ENCODE data around the gene LY6G5B. TPM values are rescaled to one million over a fixed set of nuclear protein-coding genes. Genes with fewer than 3 reads are reported as not detected.

Gene LY6G5B
- total RNA-seq, 4 donors from 2014 or later, result 0.19 to 2.7 (median 0.60) TPM; not detected in 1

DNA sequence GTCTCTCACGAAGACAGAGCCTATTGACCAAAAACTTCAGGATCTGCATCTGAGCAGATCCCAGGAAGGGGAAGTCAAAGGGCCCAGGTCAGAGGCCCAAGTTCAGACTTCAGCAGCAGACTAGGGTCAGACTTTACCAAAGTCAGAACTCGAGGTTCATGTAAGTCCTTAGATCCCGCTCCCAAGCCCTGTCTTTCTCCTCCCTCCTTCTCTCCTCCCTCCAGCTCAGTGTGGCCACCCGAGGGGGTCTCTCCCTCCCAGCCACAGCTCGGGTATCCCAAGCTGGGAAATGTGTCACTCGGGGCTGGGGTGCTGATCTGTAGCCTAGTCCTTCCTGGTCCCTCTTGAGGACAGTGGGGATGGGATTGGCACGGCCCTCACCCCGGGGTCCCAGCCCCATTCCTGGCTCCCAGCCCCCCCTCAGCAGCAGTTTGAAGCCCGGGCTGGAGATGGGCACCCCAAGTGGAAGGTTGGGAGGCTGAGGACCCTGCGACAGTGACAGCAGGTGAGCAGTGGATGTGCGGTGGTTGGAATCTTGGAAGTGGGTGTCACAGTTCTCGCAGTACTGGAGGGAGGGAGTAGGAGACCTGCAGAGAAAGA, 7.6 kb upstream of the LY6G5B start:
- peaks cover 43 to 49% of the 10 kb centered on the region in 2 donors for H3K4me1 ChIP-seq
- H3K27ac ChIP-seq, result peak overlapping the region; percentile 3 to 100 (median 17)
- in situ Hi-C loops (cut with MboI; ENCODE audit: low sequenced_read_pairs in 4 of 4) (loop anchor here in 2 of 4 donors (25.0 kb wide), 2 partner anchors 300 to 525 kb away; partner anchors contain the start of genes AGER (in 2 of the 2), AGPAT1 (in 2 of the 2), GPSM3 (in 2 of the 2) and PBX2 (in 2 of the 2)), intact Hi-C loops (cut with DNase I; ENCODE audit: low total_unique reads) (loop anchor here (5.0 kb wide), 1 partner anchor 1310 kb away; no protein-coding TSS in a partner anchor)
- DNase-seq (no peak), ATAC-seq (no peak)
- H3K27me3 ChIP-seq, result no peaks in the 10 kb centered on the region
- H3K36me3 ChIP-seq, result peaks cover 0 to 20% of the 10 kb centered on the region in 2 donors
- no peak overlapping the region for H3K4me3 ChIP-seq
- TF ChIP-seq, protein P1, sequence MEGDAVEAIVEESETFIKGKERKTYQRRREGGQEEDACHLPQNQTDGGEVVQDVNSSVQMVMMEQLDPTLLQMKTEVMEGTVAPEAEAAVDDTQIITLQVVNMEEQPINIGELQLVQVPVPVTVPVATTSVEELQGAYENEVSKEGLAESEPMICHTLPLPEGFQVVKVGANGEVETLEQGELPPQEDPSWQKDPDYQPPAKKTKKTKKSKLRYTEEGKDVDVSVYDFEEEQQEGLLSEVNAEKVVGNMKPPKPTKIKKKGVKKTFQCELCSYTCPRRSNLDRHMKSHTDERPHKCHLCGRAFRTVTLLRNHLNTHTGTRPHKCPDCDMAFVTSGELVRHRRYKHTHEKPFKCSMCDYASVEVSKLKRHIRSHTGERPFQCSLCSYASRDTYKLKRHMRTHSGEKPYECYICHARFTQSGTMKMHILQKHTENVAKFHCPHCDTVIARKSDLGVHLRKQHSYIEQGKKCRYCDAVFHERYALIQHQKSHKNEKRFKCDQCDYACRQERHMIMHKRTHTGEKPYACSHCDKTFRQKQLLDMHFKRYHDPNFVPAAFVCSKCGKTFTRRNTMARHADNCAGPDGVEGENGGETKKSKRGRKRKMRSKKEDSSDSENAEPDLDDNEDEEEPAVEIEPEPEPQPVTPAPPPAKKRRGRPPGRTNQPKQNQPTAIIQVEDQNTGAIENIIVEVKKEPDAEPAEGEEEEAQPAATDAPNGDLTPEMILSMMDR (IDR thresholded peaks at IDR 0.05 in 4 of 5, conservative IDR thresholded peaks at IDR 0.05 in 1 of 5), result no peak
- TF ChIP-seq POLR2A (IDR thresholded peaks at IDR 0.05), result no peak
- H3K9me3 ChIP-seq, result no peaks in the 10 kb centered on the region

GRCh38 chr6:31663126-31663960, 6.4 kb upstream of the LY6G5B start:
- H3K36me3 ChIP-seq, result peaks cover 0 to 31% of the 10 kb centered on the region in 2 donors
- TF ChIP-seq POLR2A (IDR thresholded peaks at IDR 0.05), result no peak
- TF ChIP-seq, protein P1 (IDR thresholded peaks at IDR 0.05 in 4 of 5, conservative IDR thresholded peaks at IDR 0.05 in 1 of 5), result no peak
- no peaks in the 10 kb centered on the region for H3K9me3 ChIP-seq
- intact Hi-C loops (cut with DNase I; ENCODE audit: low total_unique reads) (loop anchor here (5.0 kb wide), 1 partner anchor 1309 kb away; no protein-coding TSS in a partner anchor), in situ Hi-C loops (cut with MboI; ENCODE audit: low sequenced_read_pairs in 4 of 4) (loop anchor here in 2 of 4 donors (25.0 kb wide), 2 partner anchors 299 to 524 kb away; partner anchors contain the start of genes AGER (in 2 of the 2), AGPAT1 (in 2 of the 2), GPSM3 (in 2 of the 2) and PBX2 (in 2 of the 2))
- no peak for DNase-seq
- ATAC-seq, result no peak
- H3K4me3 ChIP-seq, result peak overlapping the region; percentile 83 to 98 (median 94)
- peak overlapping the region; percentile 93 to 100 (median 97) for H3K27ac ChIP-seq
- no peaks in the 10 kb centered on the region for H3K27me3 ChIP-seq
- H3K4me1 ChIP-seq, result peaks cover 41 to 53% of the 10 kb centered on the region in 2 donors

DNA sequence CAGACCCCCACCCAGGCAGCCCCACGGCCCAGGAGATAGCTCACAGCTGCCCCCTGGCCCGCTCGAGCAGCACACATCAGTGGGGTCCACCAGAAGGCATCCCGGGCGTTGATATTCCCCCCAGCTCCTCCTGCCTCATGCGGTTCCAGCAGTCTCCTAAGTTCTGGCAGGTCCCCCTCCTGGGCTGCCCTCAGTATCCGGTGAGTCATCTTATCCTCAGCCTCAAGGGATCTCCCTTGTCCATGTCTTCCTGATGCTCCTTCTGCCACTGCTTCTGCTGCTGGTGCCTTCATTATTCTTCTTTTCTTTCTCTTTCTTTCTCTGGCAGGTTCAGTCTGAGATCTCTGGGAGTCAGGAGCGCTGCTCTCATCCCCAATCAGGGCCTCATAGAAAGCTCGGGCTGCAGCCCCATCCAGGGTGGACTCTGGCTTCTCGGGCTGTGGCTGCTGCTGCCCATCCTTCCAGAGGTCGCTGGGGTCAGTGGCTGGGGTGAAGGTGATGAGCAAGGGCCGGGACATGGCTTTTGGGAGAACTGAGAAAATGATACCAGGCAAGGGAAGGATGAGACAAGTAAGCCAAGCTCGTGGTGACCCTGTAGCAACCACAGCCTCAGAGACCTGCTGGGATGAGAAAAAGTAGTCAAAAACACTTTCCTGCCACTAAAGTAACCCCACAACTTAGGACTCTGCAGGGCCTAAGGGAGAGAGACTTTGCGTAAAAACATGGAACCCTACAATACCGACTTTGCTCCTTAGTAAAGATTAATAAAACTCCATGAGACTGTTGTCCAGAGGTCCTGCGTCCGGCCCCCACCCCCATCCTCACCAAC, 5.6 kb upstream of the LY6G5B start:
- ATAC-seq (no peak), DNase-seq (peak; percentile 47 to 67)
- no peaks in the 10 kb centered on the region for H3K27me3 ChIP-seq
- H3K27ac ChIP-seq, result peak overlapping the region; percentile 93 to 100 (median 97)
- no peaks in the 10 kb centered on the region for H3K9me3 ChIP-seq
- peaks cover 34 to 45% of the 10 kb centered on the region in 2 donors for H3K4me1 ChIP-seq
- H3K4me3 ChIP-seq, result peak overlapping the region; percentile 83 to 98 (median 94)
- in situ Hi-C loops (cut with MboI; ENCODE audit: low sequenced_read_pairs in 4 of 4) (loop anchor here in 2 of 4 donors (25.0 kb wide), 2 partner anchors 298 to 523 kb away; partner anchors contain the start of genes AGER (in 2 of the 2), AGPAT1 (in 2 of the 2), GPSM3 (in 2 of the 2) and PBX2 (in 2 of the 2)), intact Hi-C loops (cut with DNase I; ENCODE audit: low total_unique reads) (loop anchor here (5.0 kb wide), 1 partner anchor 1308 kb away; no protein-coding TSS in a partner anchor)
- TF ChIP-seq POLR2A (IDR thresholded peaks at IDR 0.05), result no peak
- TF ChIP-seq, protein P1 (IDR thresholded peaks at IDR 0.05 in 4 of 5, conservative IDR thresholded peaks at IDR 0.05 in 1 of 5), result no peak
- H3K36me3 ChIP-seq, result peaks cover 3 to 40% of the 10 kb centered on the region in 2 donors

Data from gastrocnemius medialis (tissue), 4 donors.